ENCODE data around the gene GUCA1A. TPM values are rescaled to one million over a fixed set of nuclear protein-coding genes. Genes with fewer than 3 reads are reported as not detected.
"Not testable (repeated sequence)": the region's sequence is repeated elsewhere in the genome, so short reads cannot be mapped to it uniquely, and the experiment has no call there.

GUCA1A gene
- total RNA-seq, 1 donor from 2014 or later = not detected

DNA sequence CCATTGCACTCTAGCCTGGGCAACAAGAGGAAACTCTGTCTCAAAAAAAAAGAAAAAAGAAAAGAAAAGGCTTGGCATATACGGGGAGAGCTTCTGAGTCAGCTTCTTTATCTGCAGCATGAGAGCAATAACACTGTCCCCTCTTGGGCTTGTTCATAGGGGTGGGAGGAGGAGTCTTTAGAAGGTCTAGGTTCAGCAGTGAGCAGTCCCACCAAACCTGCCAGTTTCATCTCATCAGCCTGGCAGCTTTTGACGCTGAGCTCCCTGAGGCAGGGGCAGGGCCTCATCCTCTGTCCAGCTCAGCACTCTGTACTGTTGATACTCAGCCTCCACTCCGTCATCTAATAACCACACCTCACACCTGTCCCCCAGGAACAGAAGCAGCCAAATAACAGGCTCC lies 25.1 kb upstream of the GUCA1A start:
- Mint-ChIP-seq H3K27ac (ENCODE audit: unreplicated experiment) (no peak overlapping the region), H3K4me1 (ENCODE audit: low read depth) (peaks cover under 1% of the 10 kb centered on the region), H3K9me3 (ENCODE audit: low read depth) (no peaks in the 10 kb centered on the region), H3K27me3 (ENCODE audit: low read depth) (peaks cover 4% of the 10 kb centered on the region), H3K4me3 (ENCODE audit: unreplicated experiment) (no peak overlapping the region), H3K36me3 (ENCODE audit: low read depth) (no peaks in the 10 kb centered on the region)
- no peak for DNase-seq (ENCODE audit: low spot score)
- TF ChIP-seq, protein P1, sequence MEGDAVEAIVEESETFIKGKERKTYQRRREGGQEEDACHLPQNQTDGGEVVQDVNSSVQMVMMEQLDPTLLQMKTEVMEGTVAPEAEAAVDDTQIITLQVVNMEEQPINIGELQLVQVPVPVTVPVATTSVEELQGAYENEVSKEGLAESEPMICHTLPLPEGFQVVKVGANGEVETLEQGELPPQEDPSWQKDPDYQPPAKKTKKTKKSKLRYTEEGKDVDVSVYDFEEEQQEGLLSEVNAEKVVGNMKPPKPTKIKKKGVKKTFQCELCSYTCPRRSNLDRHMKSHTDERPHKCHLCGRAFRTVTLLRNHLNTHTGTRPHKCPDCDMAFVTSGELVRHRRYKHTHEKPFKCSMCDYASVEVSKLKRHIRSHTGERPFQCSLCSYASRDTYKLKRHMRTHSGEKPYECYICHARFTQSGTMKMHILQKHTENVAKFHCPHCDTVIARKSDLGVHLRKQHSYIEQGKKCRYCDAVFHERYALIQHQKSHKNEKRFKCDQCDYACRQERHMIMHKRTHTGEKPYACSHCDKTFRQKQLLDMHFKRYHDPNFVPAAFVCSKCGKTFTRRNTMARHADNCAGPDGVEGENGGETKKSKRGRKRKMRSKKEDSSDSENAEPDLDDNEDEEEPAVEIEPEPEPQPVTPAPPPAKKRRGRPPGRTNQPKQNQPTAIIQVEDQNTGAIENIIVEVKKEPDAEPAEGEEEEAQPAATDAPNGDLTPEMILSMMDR (IDR thresholded peaks at IDR 0.05) = no peak

DNA sequence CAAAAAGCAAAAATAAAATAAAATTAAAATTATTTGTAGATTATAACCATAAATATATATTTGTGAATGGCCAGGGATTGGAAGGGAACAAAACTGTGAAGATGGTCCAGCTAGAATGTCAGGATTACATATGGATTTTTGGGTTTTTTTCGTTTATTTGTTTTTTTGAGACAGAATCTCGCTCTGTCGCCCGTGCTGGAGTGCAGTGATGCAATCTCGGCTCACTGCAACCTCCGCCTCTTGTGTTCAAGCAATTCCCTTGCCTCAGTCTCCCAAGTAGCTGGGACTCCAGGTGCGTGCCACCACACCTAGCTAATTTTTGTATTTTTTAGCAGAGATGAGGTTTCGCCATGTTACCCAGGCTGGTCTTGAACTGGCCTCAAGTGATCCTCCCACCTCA lies 22.9 kb upstream of the GUCA1A start:
- TF ChIP-seq, protein P1 (IDR thresholded peaks at IDR 0.05) = no peak
- Mint-ChIP-seq H3K27ac (ENCODE audit: unreplicated experiment) (no peak overlapping the region), H3K36me3 (ENCODE audit: low read depth) (no peaks in the 10 kb centered on the region), H3K27me3 (ENCODE audit: low read depth) (peaks cover 9% of the 10 kb centered on the region), H3K9me3 (ENCODE audit: low read depth) (no peaks in the 10 kb centered on the region), H3K4me3 (ENCODE audit: unreplicated experiment) (no peak overlapping the region), H3K4me1 (ENCODE audit: low read depth) (no peaks in the 10 kb centered on the region)
- DNase-seq (ENCODE audit: low spot score) = no peak

- H3K36me3 Mint-ChIP-seq (ENCODE audit: low read depth) = no peaks in the 10 kb centered on the region
- no peaks in the 10 kb centered on the region for H3K4me1 Mint-ChIP-seq (ENCODE audit: low read depth)
- no peak overlapping the region for H3K4me3 Mint-ChIP-seq (ENCODE audit: unreplicated experiment)
- TF ChIP-seq, protein P1 (IDR thresholded peaks at IDR 0.05) = no peak
- DNase-seq (ENCODE audit: low spot score) = no peak
- H3K27ac Mint-ChIP-seq (ENCODE audit: unreplicated experiment) = no peak overlapping the region
- peaks cover 8% of the 10 kb centered on the region for H3K27me3 Mint-ChIP-seq (ENCODE audit: low read depth)
- H3K9me3 Mint-ChIP-seq (ENCODE audit: low read depth) = no peaks in the 10 kb centered on the region
These were observed 21.1 kb upstream of the GUCA1A start for GRCh38 chr6:42152024-42152423.

- not testable (repeated sequence) for H3K9me3 Mint-ChIP-seq (ENCODE audit: low read depth); H3K27me3 Mint-ChIP-seq (ENCODE audit: low read depth); H3K36me3 Mint-ChIP-seq (ENCODE audit: low read depth); H3K27ac Mint-ChIP-seq (ENCODE audit: unreplicated experiment); H3K4me1 Mint-ChIP-seq (ENCODE audit: low read depth); DNase-seq (ENCODE audit: low spot score); H3K4me3 Mint-ChIP-seq (ENCODE audit: unreplicated experiment)
These were observed 20.5 kb upstream of the GUCA1A start for GRCh38 chr6:42152528-42153213.

DNA sequence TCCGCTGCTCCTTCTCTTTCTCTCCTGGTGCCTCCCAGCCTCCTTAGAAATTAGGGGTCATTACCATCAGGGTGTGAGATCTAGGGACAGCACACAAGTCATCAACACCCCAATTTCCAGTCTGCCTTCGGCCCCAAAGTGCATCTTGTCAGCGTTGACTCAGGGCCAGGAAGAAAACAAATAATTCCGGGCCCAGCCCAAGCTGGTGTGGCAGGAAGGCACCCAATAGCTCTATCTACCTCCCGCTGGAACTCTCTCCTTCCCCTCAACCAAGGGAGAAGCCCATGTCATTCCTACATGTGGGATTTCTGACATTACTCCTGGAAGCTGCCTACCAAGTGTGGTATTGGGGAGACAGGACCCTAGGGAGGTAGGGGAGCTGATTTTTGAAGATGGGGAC lies 19.2 kb upstream of the GUCA1A start:
- peaks cover 2% of the 10 kb centered on the region for H3K4me1 Mint-ChIP-seq (ENCODE audit: low read depth)
- no peak overlapping the region for H3K27ac Mint-ChIP-seq (ENCODE audit: unreplicated experiment)
- no peaks in the 10 kb centered on the region for H3K36me3 Mint-ChIP-seq (ENCODE audit: low read depth)
- H3K9me3 Mint-ChIP-seq (ENCODE audit: low read depth) = no peaks in the 10 kb centered on the region
- H3K4me3 Mint-ChIP-seq (ENCODE audit: unreplicated experiment) = no peak overlapping the region
- no peak for DNase-seq (ENCODE audit: low spot score)
- H3K27me3 Mint-ChIP-seq (ENCODE audit: low read depth) = peaks cover 8% of the 10 kb centered on the region
- TF ChIP-seq, protein P1 (IDR thresholded peaks at IDR 0.05) = no peak

All from chondrocyte (in vitro differentiated cells).